K562 (cell line): ENCODE results near the gene POGZ. TPM values are rescaled to one million over a fixed set of nuclear protein-coding genes. Genes with fewer than 3 reads are reported as not detected.
"Not testable (repeated sequence)": the region's sequence is repeated elsewhere in the genome, so short reads cannot be mapped to it uniquely, and the experiment has no call there.

Experiments used
- ATAC-seq: fragments of 200-7000 bp; cut with Tn5 transposase; 3 replicates; pipeline ENCODE4 v1.9.1; 2020; ENCODE audit warnings: moderate library complexity
- BruUV-seq: library from RNA; stranded (reverse); fragments of 400-500 nt; replicated peaks from 2 replicates; lab custom pipeline; 2021; lab: Mats Ljungman, UMichigan
- CTCF ChIA-PET: fragments of 300-600 bp; formaldehyde crosslinking; extraction: SDS; loops from one replicate; lab custom pipeline; 2021; ENCODE audit warnings: low intra/inter-chr PET ratio; lab: Yijun Ruan, JAX
- POLR2A ChIA-PET: fragments of 300-600, 350-650 bp; sonication (Branson Sonifier 250); formaldehyde crosslinking; extraction: SDS; loops from one replicate; lab custom pipeline; 2021; ENCODE audit warnings: antibody characterized with exemption, inconsistent platforms; lab: Yijun Ruan, JAX
- DNase-seq, 4 experiments: peaks; one replicate each; pipeline versions ENCODE4 v3.0.0 to v3.0.0-alpha.2; 2011 to 2018; ENCODE audit warnings: low spot score in 3 of 4, mixed read lengths in 3 of 4; ENCODE audit errors: extremely low read depth in 1 of 4
- FAIRE-seq: peaks from 2 replicates; lab custom pipeline; 2011; peaks lifted over from hg19 to GRCh38; lab: Jason Lieb, UNC
- H2AFZ ChIP-seq: 2 replicates; pipeline ENCODE4 v1.6.0; 2011; ENCODE audit warnings: low read depth, low read length, control low read depth, inconsistent platforms
- H3K27ac ChIP-seq: fragments of 200-600 bp; 3 replicates; pipeline ENCODE4 v1.8.0; 2011; ENCODE audit warnings: low read depth, mild to moderate bottlenecking, control low read depth, inconsistent platforms, low read length, moderate library complexity, mixed read lengths; ENCODE audit errors: extremely low read depth
- H3K27me3 ChIP-seq, 2 experiments: fragments of 300-600 bp in 1 of 2; 2 replicates in 1 of 2; 3 replicates in 1 of 2; pipeline versions ENCODE4 v1.6.0 to v1.8.0; 2011; ENCODE audit warnings: inconsistent platforms in 2 of 2, low read length in 2 of 2, mild to moderate bottlenecking in 1 of 2, mixed read lengths in 1 of 2, moderate library complexity in 1 of 2; ENCODE audit not compliant: control insufficient read depth in 2 of 2, insufficient read depth in 2 of 2
- H3K36me3 ChIP-seq: fragments of 300-600 bp; 3 replicates; pipeline ENCODE4 v1.8.0; 2011; ENCODE audit warnings: mild to moderate bottlenecking, low read length, inconsistent platforms; ENCODE audit not compliant: control insufficient read depth, insufficient read depth
- H3K4me1 ChIP-seq, 2 experiments: fragments of 200-600 bp in 1 of 2; replicated peaks in 1 of 2; 2 replicates in 1 of 2; 3 replicates in 1 of 2; pipeline versions ENCODE4 v1.5.1 to v1.8.0; 2011; ENCODE audit warnings: inconsistent platforms in 2 of 2, low read length in 2 of 2, mild to moderate bottlenecking in 1 of 2, mixed read lengths in 1 of 2, moderate library complexity in 1 of 2; ENCODE audit not compliant: control insufficient read depth in 2 of 2, insufficient read depth in 2 of 2
- H3K4me2 ChIP-seq: 2 replicates; pipeline ENCODE4 v1.6.1; 2011; ENCODE audit warnings: low read length, control low read depth, inconsistent platforms, mixed read lengths; ENCODE audit not compliant: insufficient read depth
- H3K4me3 ChIP-seq: fragments of 200-600 bp; sonication (generic), shearing (Covaris generic); 2 replicates; pipeline ENCODE4 v1.5.1; 2016; ENCODE audit warnings: control low read depth, inconsistent platforms
- H3K79me2 ChIP-seq: fragments of 200-600 bp; 3 replicates; pipeline ENCODE4 v1.8.0; 2011; ENCODE audit warnings: low read length, inconsistent platforms; ENCODE audit not compliant: control insufficient read depth, insufficient read depth
- H3K9ac ChIP-seq, 2 experiments: 2 replicates each; pipeline versions ENCODE4 v1.6.0 to v1.6.1; 2011; ENCODE audit warnings: low read depth in 2 of 2, low read length in 2 of 2, control low read depth in 1 of 2, inconsistent platforms in 1 of 2, mild to moderate bottlenecking in 1 of 2, mixed read lengths in 1 of 2; ENCODE audit not compliant: insufficient read depth in 1 of 2
- H3K9me1 ChIP-seq: one replicate; pipeline ENCODE4 v1.6.0; 2011; ENCODE audit warnings: inconsistent platforms, mild to moderate bottlenecking, low read length, moderate library complexity; ENCODE audit not compliant: control insufficient read depth, insufficient read depth
- H3K9me3 ChIP-seq: replicated peaks from 2 replicates; pipeline ENCODE4 v1.5.1; 2011; ENCODE audit warnings: low read depth, low read length, inconsistent platforms; ENCODE audit not compliant: control insufficient read depth, insufficient read depth
- H4K20me1 ChIP-seq: replicated peaks from 2 replicates; pipeline ENCODE4 v1.6.1; 2011; ENCODE audit warnings: low read length, inconsistent platforms, mixed read lengths; ENCODE audit not compliant: control insufficient read depth, insufficient read depth
- CBX3 ChIP-seq, 2 experiments: IDR thresholded peaks; 1 replicate in 1 of 2; 2 replicates in 1 of 2; pipeline ENCODE4 v1.6.1; 2012; ENCODE audit warnings: inconsistent platforms in 2 of 2, low read length in 2 of 2, borderline replicate concordance in 1 of 2, control low read depth in 1 of 2
- SNIP1 ChIP-seq: fragments of 450-650 bp; IDR thresholded peaks from 2 replicates; pipeline ENCODE4 v1.7.1; 2017; ENCODE audit warnings: low read depth, mild to moderate bottlenecking
- ZNF121 ChIP-seq: sonication (generic); formaldehyde crosslinking; conservative IDR thresholded peaks from 2 replicates; pipeline ENCODE4 v1.8.0; 2022; ENCODE audit warnings: missing genetic modification reagents
- WGBS: fragments of 100-300 bp; shearing (Covaris generic); methylation state at CpG from one replicate; pipeline ENCODE4 v1.1.6; 2016; ENCODE audit warnings: low coverage, mixed read lengths; ENCODE audit not compliant: insufficient coverage; ENCODE audit errors: missing lambda C conversion rate; 5-methylcytosine and 5-hydroxymethylcytosine counted together
- in situ Hi-C: fragments of 300-500 bp; cut with MboI; formaldehyde crosslinking; loops from 4 replicates; pipeline ENCODE4 v1.15.0; 2018; ENCODE audit warnings: inconsistent platforms, mixed read lengths
- intact Hi-C: fragments of 100-400 bp; cut with micrococcal nuclease; formaldehyde crosslinking; loops from 2 replicates; pipeline ENCODE4 v1.14.2; 2022
- polyA plus RNA-seq, 8 experiments: library from polyadenylated mRNA; depleted of rRNA in 4 of 8; stranded (reverse) in 5 of 8; unstranded in 3 of 8; fragments of >200 nt; fragmentation: Nextera tagmentation in 2 of 8; fragmentation: Illumina TruSeq in 1 of 8; extraction: Ambion mirVana in 2 of 8; extraction: Trizol in 1 of 8; gene quantifications; 2 replicates each; pipeline versions ENCODE4 v1.2.1 to v1.2.3, GENCODE V29; 2011 to 2014; ENCODE audit warnings: inconsistent platforms in 1 of 8, missing spikeins in 1 of 8
- total RNA-seq, 7 experiments: library from RNA; depleted of rRNA in 6 of 7; stranded (reverse); fragments of >200 nt in 6 of 7; fragmentation: Illumina TruSeq in 2 of 7; extraction: Trizol in 2 of 7; gene quantifications; 2 replicates each; pipeline versions ENCODE4 v1.2.1 to v1.2.3, GENCODE V29; 2011 to 2021; ENCODE audit warnings: low replicate concordance in 1 of 7

The POGZ gene
- total and polyA plus RNA-seq, 9 of the 15 experiments (the other 6 are each of a cell fraction or from before 2014, with no cell fraction given): 9.4 to 40.6 (median 21.6) TPM

GRCh38 chr1:151435174-151435573 is 24.1 kb downstream of the POGZ start (continued):
- TF ChIP-seq SNIP1 (no peak), CBX3 (IDR thresholded peaks at IDR 0.05; ENCODE audit: borderline replicate concordance in 1 of 2, low read length in 2 of 2) (no peak)

- POLR2A ChIA-PET, H3K9me1 ChIP-seq, H3K9me3 ChIP-seq, H2AFZ ChIP-seq, CTCF ChIA-PET, FAIRE-seq, H3K9ac ChIP-seq, H3K4me3 ChIP-seq, H3K4me1 ChIP-seq, intact Hi-C loops, BruUV-seq, in situ Hi-C loops, H4K20me1 ChIP-seq, H3K27me3 ChIP-seq, H3K4me2 ChIP-seq, DNase-seq: not testable (repeated sequence)
- peaks cover 25% of the 10 kb centered on the region; the same call in 2 of the 3 replicates for H3K36me3 ChIP-seq
- H3K79me2 ChIP-seq: peaks cover 33% of the 10 kb centered on the region
- WGBS: 89% methylated on average over 5 of the region's 5 CpGs
- peak; percentile 34 for TF ChIP-seq ZNF121 (CRISPR knock-in tag)
- TF ChIP-seq, all 486 proteins: peak for 1; not testable (repeated sequence) for 485
- not testable (repeated sequence) for H3K27ac ChIP-seq, ATAC-seq
These were observed 25.5 kb downstream of the POGZ start for GRCh38 chr1:151433827-151434226.

GRCh38 chr1:151428068-151428467 is 31.2 kb downstream of the POGZ start:
- no peaks in the 10 kb centered on the region for H3K27me3 ChIP-seq
- in situ Hi-C loops (no loop called here), intact Hi-C loops (no loop called here)
- peaks cover 16% of the 10 kb centered on the region; the same call in 2 of the 3 replicates for H3K79me2 ChIP-seq
- H3K36me3 ChIP-seq: peaks cover 71% of the 10 kb centered on the region
- H3K4me1 ChIP-seq: no peaks in the 10 kb centered on the region
- no TSS peak for BruUV-seq
- DNase-seq (no peak), FAIRE-seq (no peak), ATAC-seq (no peak)
- ChIA-PET CTCF (no interaction called here), POLR2A (interaction anchor here (0.5 to 1.0 kb wide), 3 partner anchors 9 to 349 kb away, joined by 3 to 4 read pairs (median 3); no protein-coding TSS in a partner anchor)
- no peak overlapping the region for H3K4me3 ChIP-seq
- 0 out of 4 replicates have a peak overlapping the region, but pooled peaks of 1 of the 2 experiments have one; percentile 8 for H3K9ac ChIP-seq
- no peak overlapping the region for H3K27ac ChIP-seq
- H3K9me1 ChIP-seq: no peaks in the 10 kb centered on the region
- H4K20me1 ChIP-seq: no peaks in the 10 kb centered on the region
- H3K9me3 ChIP-seq: no peaks in the 10 kb centered on the region
- 93% methylated on average over 7 of the region's 7 CpGs for WGBS
- H2AFZ ChIP-seq: no peak overlapping the region
- H3K4me2 ChIP-seq: no peak overlapping the region
